ENCODE data around the gene MYRF. TPM values are rescaled to one million over a fixed set of nuclear protein-coding genes. Genes with fewer than 3 reads are reported as not detected.

The MYRF gene
- total RNA-seq, 4 donors from 2014 or later: 0.16 to 55.1 (median 29.5) TPM

DNA sequence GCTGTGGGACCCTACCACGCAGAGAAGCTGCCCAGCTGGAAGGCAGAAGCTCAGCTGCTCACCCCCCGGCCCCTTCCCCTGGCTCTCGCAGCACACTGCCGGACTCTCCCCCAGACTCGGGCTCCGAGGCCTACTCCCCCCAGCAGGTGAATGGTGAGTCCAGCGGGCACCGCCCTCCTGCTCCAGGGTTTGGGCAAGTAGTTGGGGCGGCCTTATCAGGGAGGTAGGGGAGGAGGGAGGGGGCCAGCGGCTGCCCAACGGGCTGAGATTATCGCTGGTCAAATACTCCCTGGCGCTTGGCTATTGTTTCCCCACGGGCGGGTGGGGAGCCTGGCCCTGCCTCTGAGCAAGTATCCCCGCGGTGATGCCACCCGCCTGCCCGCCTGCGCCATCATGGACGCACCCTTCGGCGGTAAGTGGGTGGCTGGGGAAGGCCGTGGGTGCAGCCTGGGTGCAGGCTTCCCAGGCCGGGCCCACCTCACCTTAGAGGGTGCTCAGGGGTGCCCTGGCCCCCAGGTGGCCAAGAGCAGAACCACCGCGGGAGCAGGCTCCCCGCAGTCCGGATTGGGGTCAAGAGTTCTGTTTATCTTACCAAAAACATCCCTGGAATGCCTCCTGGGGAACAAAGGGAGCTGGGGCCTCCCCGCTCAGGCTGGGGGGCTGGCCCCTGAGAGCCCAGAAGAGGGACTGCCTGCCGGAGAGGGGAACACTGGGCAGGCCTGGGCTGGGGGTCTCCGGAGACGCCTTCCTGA, 16.9 kb downstream of the MYRF start:
- no peak for ATAC-seq (ENCODE audit: low FRiP score)

DNA sequence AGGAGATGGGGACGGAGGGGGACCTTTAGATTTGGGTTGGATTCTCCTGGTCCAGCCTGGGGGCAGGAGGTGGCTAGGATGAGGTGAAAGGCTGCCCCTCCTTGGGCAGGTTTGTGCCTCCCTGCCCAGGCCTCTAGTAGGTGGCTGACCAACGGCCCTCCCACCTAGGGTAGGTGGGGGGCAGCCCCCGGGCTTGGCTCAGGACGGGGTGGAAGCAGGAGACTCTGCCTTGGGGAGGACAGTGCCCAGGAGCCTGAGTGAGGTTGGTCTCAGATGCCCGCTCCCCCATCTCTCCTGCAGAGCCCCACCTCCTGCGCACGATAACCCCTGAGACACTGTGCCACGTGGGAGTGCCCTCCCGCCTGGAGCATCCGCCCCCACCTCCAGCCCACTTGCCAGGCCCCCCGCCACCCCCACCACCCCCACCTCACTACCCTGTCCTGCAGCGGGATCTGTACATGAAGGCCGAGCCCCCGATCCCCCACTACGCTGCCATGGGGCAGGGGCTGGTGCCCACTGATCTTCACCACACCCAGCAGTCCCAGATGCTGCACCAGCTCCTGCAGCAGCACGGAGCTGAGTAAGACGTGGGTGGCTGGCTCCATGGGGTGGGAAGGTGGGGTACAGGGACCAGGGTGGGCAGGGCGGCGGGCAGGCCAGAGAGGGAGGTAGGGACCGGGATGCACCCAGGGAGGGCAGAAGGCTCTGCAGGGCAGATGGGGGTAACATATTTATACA, 17.7 kb downstream of the MYRF start:
- ATAC-seq (ENCODE audit: low FRiP score) (no peak), DNase-seq (ENCODE audit: low spot score) (no peak)
- TF ChIP-seq, protein P1, sequence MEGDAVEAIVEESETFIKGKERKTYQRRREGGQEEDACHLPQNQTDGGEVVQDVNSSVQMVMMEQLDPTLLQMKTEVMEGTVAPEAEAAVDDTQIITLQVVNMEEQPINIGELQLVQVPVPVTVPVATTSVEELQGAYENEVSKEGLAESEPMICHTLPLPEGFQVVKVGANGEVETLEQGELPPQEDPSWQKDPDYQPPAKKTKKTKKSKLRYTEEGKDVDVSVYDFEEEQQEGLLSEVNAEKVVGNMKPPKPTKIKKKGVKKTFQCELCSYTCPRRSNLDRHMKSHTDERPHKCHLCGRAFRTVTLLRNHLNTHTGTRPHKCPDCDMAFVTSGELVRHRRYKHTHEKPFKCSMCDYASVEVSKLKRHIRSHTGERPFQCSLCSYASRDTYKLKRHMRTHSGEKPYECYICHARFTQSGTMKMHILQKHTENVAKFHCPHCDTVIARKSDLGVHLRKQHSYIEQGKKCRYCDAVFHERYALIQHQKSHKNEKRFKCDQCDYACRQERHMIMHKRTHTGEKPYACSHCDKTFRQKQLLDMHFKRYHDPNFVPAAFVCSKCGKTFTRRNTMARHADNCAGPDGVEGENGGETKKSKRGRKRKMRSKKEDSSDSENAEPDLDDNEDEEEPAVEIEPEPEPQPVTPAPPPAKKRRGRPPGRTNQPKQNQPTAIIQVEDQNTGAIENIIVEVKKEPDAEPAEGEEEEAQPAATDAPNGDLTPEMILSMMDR (IDR thresholded peaks at IDR 0.05): no peak

More for the DNA sequence above, 16.9 kb downstream of the MYRF start:
- DNase-seq (ENCODE audit: low spot score): no peak
- TF ChIP-seq, protein P1 (IDR thresholded peaks at IDR 0.05): no peak

DNA sequence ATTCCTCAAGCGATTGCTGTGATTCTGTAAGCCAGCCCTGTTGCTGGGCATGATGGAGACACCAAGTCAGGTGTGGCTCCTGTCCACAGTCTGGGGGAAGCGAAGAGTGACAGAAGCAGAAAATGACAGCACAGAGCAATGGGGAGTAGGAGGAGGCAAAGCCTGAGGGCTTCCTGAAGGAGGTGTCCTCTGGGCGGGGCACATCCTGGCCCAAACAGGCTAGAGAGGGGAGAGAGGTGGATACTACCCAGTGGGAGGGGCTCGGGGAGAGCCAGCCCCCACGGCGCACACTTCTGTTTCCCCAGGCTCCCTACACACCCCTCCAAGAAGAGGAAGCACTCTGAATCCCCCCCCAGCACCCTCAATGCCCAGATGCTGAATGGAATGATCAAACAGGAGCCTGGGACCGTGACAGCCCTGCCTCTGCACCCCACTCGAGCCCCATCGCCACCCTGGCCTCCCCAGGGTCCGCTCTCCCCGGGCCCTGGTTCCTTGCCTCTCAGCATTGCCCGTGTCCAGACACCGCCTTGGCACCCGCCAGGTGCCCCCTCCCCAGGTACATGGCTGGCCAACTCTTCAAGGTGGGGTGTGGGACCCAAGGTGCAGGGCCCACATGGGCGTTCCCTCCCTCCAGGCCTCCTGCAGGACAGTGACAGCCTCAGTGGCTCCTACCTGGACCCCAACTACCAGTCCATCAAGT, 18.9 kb downstream of the MYRF start:
- DNase-seq (ENCODE audit: low spot score) (no peak), ATAC-seq (ENCODE audit: low FRiP score) (no peak)
- TF ChIP-seq, protein P1 (IDR thresholded peaks at IDR 0.05): no peak

DNA sequence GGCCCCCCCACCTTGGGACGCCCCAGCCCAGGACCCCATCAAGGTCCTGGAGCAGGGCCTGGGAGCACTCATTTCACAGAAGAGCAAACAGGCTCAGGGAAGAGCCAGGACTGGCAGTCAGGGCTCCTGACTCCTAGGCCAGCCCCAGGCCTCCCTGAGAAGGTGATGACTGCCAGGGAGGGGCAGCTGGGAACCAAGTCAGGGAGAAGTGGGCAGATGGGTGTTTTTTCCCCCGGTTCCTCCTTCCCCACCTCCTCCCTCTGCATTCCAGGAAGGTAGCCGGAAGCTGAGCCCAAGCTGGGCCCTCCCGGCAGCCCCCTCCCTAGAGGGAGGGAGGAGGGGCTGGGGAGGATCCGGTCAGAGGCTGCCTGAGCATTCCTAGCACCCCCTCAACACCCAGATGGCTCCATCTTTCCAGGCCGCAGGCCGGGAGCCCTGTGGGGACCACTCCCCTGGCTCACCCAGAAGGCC, 19.6 kb downstream of the MYRF start:
- peak; percentile 16 for ATAC-seq (ENCODE audit: low FRiP score)
- DNase-seq (ENCODE audit: low spot score): no peak
- TF ChIP-seq, protein P1 (IDR thresholded peaks at IDR 0.05): no peak

DNA sequence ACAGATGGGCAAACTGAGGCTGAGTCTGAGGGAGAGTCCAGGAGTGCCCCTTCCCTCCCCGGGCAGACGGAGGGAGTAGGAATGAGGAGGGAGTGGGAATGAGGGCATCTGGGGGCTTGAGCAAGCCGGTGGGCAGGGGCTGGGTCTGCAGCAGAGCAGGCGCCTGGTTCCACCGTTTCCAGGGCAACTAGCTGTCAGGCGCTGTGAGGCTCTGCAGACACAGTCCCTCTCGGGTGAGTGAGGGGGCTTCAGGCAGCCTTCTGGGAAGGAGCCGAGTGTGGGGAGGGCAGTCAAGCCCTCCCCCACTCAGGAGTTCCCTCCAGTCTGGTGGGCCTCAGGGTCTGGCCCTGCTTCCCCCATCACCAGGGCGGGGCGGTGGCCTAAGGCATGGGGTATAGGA, 20.9 kb downstream of the MYRF start:
- ATAC-seq (ENCODE audit: low FRiP score): no peak
- DNase-seq (ENCODE audit: low spot score): no peak
- TF ChIP-seq, protein P1 (IDR thresholded peaks at IDR 0.05): no peak

DNA sequence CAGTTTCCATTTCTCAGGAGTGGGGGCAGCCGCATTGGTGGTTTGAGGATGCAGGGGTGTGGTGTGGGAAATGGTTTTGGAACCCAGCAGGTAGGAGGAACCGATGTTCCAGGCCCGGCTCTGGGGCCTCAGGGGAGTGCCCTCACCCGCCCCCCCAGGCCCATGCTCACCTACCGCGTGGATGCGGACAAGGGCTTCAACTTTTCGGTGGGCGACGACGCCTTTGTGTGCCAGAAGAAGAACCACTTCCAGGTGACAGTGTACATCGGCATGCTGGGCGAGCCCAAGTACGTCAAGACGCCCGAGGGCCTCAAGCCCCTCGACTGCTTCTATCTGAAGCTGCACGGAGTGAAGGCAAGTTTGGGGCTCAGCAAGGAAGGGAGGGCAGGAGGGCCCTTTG, 21.4 kb downstream of the MYRF start:
- TF ChIP-seq, protein P1 (IDR thresholded peaks at IDR 0.05): no peak
- no peak for DNase-seq (ENCODE audit: low spot score)
- no peak for ATAC-seq (ENCODE audit: low FRiP score)
